HG02981 (cell line): ENCODE data around the gene SLC7A6OS.

ENCODE experiments used
- ATAC-seq: cut with Tn5 transposase; IDR thresholded peaks from one replicate; pipeline ENCODE4 v1.9.1; 2021; ENCODE audit warnings: mild to moderate bottlenecking, moderate library complexity; ENCODE audit not compliant: unreplicated experiment

SLC7A6OS gene

GRCh38 chr16:68282064-68282452, 28.7 kb downstream of the SLC7A6OS start:
- ATAC-seq = no peak

DNA sequence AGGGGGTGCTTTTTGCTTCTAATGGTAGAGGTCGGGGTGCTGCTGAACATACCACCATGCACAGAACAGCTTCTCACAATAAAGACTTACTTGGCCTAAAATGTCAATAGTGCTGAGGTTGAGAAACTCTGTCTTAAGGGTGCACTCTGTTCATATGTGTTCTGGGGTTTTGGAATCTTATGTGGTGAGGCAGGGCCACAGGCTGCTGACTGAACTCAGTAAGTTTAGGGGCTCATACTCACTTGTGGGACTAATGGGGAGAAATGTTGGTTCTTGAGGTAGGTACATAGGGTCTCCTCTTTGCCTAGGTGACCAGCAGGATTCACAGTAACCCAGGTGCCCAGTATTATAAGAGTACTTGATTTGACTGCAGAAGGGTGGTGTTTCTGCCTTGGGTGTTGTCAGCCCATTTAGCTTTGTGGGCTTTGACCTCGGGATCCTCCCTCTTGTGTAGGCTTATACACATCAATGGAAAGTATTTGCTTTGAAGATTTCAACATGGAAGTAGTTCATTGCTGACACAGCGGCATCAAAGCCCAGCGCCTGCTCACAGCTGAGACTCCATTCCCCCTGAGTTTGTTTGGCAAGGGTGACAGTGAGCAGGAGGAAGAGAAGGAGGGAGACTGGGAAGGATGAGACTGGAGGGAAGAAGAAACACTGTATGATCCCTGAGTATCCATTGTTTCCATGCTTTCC, 29.2 kb downstream of the SLC7A6OS start:
- ATAC-seq = no peak

DNA sequence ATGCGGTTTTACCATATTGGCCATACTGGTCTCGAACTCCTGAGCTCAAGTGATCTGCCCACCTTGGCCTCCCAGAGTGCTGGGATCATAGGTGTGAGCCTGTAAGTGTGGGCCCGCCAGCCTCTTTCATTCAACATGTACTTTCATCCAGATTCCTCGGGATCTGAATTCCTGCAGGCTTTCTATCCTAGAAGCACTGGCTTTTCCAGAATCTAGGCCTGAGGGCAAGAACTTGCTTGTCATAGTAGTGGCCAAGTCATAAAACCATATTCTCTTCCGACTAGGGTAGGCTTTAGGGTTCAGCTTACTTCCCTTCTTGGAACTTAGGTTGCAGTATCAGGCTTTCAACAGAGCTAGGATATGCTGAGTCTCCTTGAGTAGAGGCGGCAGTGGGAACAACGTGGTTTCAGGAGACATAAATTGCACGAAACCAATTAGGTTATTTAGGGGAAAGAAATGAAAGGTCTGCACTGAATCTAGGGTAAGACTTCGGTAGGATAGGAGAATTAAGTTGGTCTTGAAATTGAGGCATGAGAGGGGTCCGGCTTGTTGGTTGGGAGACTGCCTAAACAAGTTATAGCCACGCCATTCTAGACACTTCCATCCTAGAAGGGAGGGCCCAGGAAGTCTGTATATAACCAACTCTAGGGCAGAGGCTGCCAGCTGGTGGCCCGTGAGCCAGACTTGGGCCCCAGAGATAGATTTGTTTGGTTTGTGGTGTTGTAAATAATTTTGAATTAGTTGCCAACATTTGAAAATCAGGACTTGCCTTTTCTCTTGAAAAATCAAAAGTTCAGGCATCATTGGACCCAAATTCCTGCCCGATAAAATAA, 30.8 kb downstream of the SLC7A6OS start:
- no peak for ATAC-seq

DNA sequence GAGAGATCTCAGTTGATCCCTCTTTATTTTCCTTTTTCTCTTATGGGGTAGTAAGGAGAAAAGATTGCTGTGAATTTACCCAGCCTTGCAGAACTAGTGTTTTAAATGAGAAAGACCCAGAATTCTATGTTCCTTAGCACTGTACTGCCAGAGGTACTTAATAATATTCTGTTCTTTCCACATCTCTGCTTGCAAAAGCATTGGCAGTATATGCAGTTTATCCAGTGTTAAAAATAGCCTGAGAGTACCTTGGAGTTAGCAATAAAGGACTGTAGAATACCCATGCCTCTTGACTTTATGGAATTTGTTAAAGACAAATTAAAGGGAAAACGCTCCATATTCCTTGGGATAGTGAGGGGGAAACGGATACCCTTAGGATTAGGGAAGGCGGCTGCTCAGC, 34.5 kb downstream of the SLC7A6OS start:
- ATAC-seq = no peak

DNA sequence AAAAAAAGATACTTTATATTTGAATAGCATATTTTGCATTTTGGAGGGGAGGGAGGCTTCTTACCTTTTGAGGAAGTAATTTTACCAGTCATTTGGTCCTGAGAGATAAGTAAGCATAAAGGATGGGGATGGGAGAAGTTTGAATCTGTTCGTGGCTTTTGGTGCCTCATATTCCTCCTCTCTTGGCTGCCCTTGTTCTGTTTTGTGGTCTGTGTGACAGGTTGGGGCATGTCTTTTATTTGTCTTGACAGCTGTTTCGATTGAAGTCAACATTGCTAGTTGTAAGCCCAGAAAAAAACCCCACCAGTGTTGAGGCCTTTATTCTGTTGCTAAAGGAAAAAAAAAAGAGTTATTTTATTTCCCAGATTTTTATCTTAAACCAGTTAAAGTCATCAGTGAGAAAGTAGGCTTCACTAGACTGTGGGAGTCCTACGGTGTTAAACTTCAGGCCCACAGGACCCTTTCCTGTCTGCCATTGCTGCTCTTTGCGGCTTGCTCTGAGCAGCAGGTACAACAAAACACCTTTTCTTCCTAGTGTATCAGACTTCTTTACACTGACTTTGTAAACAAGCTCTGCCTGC, 35.0 kb downstream of the SLC7A6OS start:
- no peak for ATAC-seq

- no peak for ATAC-seq
Measured at GRCh38 chr16:68274441-68274840, 36.3 kb downstream of the SLC7A6OS start.

DNA sequence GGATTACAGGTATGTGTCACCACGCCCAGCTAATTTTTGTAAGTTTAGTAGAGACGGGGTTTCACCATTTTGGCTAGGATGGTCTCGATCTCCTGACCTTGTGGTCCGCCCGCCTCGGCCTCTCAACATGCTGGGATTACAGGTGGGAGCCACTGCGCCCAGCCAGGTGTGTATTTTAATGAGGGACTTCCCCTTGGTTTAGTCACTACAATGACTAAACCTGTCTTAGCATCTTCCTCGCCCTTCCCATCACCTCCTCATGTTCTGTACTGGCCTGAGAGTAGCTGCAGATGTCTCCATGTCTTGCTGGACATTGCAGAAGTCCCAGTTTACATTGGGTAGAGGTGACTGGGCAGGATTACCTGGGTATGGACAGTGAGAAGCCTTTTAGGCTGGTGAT, 36.9 kb downstream of the SLC7A6OS start:
- no peak for ATAC-seq

DNA sequence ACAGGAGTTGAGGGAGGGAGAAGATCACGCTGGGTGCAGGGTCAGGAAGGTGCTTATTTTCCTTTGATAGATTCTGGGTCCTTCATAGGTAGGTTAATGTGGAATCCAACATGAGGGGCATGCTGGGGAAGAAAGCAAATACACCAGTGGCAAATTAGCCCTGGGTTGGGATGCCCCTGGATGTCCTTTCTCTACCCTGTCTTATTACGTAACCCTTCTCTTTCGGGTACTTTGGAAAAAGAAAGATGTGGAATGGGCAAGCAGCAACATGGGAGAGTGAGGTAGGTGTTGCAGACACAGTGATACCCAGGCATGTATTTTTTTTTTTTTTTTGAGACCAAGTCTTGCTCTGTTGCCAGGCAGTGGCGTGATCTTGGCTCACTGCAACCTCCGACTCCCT, 37.3 kb downstream of the SLC7A6OS start:
- no peak for ATAC-seq

GRCh38 chr16:68272507-68273209, 38.1 kb downstream of the SLC7A6OS start:
- ATAC-seq = no peak

DNA sequence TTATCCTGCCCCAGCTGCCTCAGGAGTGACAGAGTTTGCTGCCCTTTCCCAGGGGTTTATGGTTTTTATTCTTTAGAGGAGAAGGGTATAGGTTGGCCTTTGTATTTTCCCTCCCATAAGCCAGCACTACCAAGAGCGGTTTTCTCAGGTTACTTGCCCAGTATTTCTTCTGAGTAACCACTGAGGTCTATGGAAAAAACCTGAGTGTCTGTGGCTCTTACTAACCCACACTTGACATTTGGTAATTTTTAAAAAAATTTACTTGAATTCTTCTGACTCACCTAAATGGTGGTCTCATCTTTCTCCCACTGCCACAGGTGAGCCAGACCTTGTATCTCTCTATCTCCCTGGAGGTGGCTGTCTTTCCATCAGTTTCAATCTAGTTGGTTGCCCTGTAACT, 40.4 kb downstream of the SLC7A6OS start:
- ATAC-seq = no peak

DNA sequence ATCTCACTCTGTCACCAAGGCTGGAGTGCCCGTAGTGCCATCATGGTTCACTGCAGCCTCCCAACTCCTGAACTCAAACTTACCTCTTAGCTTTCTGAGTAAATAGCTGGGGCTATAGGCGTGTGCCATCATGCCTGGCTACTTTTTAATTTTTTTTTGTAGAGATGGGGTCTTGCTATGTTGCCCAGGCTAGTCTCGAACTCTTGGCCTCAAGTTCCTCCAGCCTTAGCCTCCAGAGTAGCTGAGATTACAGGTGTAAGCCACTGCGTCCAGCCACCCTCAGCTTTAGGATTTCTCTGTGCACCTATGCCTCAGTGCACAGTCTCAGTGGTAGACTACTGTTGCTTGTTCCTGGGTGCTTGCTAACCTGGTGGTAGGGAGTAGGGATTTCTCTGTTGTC, 41.0 kb downstream of the SLC7A6OS start:
- no peak for ATAC-seq

DNA sequence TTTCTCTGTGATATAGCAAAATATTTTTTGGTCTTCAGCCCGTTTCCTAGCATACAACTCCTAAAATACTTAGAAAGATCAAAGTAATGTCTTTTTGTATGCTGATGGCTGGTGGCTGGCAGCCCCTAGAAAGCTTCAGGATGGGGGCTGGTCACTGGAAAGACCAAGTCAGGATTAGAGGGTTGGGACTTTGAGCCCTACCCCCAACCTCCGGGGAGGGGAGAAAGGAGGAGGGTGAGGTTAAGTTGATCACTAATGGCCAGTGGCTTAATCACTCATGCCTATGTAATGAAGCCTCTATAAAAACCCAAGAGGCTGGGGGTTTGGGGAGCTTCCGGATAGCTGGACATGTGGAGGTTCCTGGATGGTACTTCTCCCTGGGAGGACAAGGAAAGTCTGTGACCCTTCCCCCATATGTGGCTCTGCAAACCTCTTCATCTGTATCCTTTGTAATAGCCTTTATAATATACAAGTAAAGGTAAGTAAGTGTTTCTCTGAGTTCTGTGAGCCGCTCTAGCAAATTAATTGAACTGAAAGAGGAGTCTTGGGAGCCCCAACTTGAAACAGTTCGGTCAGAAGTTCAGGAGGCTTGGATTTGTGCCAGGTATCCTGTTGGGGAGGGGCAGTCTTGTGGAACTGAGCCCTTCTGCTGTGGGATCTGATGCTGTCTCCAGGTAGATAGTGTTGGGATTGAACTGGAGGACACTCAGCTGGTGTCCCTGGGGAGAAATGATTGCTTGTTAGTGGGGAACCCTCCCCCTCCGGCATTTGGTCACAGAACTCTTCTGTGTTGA, 42.9 kb downstream of the SLC7A6OS start:
- ATAC-seq = no peak

- peak; percentile 14 for ATAC-seq
Measured at GRCh38 chr16:68265078-68265920, 45.4 kb downstream of the SLC7A6OS start.

- peak; percentile 53 for ATAC-seq
Measured at GRCh38 chr16:68264128-68265077, 46.3 kb downstream of the SLC7A6OS start, which contains the start of gene SLC7A6. Gene SLC7A6, plus strand, starts transcription at chr16:68264526. Its CDS starts 10,201 bp downstream, at chr16:68274727.

DNA sequence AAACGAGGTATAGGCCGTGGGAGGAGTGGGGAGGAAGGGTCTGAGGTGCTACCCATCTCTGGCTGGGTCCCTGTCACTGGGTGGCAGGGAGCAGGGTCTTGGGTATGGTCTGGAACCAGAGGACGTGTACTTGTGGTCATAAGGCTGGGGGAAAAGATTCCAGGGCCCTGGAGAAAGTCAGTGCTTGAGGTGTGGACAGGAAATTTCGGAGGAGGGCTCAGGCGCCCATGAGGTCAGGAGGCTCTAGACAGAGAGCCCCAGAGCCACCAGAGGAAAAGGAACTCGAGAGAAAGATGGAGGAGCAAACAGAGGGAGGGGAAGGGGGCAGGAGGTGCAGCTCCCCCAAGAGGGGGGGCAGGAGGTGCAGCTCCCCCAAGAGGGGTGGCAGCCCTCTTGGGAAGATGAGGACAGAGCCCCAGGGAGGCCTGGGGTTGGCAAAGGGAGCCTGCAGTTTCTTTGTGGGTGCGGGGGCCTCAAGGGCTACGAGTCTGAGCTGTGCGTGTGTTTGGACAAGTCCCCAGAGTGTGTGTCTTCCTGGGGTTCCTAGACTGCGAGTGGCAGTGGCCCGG, 47.1 kb downstream of the SLC7A6OS start:
- ATAC-seq = peak; percentile 12

- no peak for ATAC-seq
Measured at GRCh38 chr16:68259007-68259825, 51.5 kb downstream of the SLC7A6OS start.
